KMS-11 (cell line): ENCODE measurements around the gene RNF2.

Experiments
- H2AFZ ChIP-seq: fragments of 200-600 bp; sonication (generic); 2 replicates; pipeline ENCODE4 v1.6.1; 2016; ENCODE audit warnings: antibody characterized with exemption, mixed run types, low read depth
- H3K27ac ChIP-seq: fragments of 200-600 bp; sonication (generic); 2 replicates; pipeline ENCODE4 v1.6.1; 2016; ENCODE audit warnings: mild to moderate bottlenecking, mixed run types
- H3K27me3 ChIP-seq: fragments of 200-600 bp; sonication (generic); 2 replicates; pipeline ENCODE4 v1.6.1; 2017; ENCODE audit warnings: mild to moderate bottlenecking, low read depth, mixed run types, moderate library complexity; ENCODE audit not compliant: insufficient read depth
- H3K36me3 ChIP-seq: fragments of 200-600 bp; sonication (generic); 2 replicates; pipeline ENCODE4 v1.6.1; 2017; ENCODE audit warnings: mild to moderate bottlenecking, mixed run types; ENCODE audit not compliant: insufficient read depth
- H3K4me1 ChIP-seq: fragments of 200-600 bp; sonication (generic); 2 replicates; pipeline ENCODE4 v1.6.1; 2016; ENCODE audit warnings: mild to moderate bottlenecking, low read depth, mixed run types; ENCODE audit not compliant: poor library complexity, severe bottlenecking
- H3K4me2 ChIP-seq: fragments of 200-600 bp; sonication (generic); 2 replicates; pipeline ENCODE4 v1.7.0; 2016; ENCODE audit warnings: mild to moderate bottlenecking, mixed run types
- H3K4me3 ChIP-seq: fragments of 200-600 bp; sonication (generic); IDR thresholded peaks from 2 replicates; pipeline ENCODE4 v1.6.1; 2017; ENCODE audit warnings: low read depth, low read length, mixed read lengths; ENCODE audit not compliant: insufficient read depth
- H3K79me2 ChIP-seq: fragments of 200-600 bp; sonication (generic); 2 replicates; pipeline ENCODE4 v1.6.1; 2016; ENCODE audit warnings: low read depth, mixed run types; ENCODE audit not compliant: insufficient read depth
- H3K9ac ChIP-seq: fragments of 200-600 bp; sonication (generic); 2 replicates; pipeline ENCODE4 v1.6.1; 2016; ENCODE audit warnings: mild to moderate bottlenecking, mixed run types
- H4K20me1 ChIP-seq: fragments of 200-600 bp; sonication (generic); 2 replicates; pipeline ENCODE4 v1.6.1; 2016; ENCODE audit warnings: mild to moderate bottlenecking, mixed run types; ENCODE audit not compliant: insufficient read depth
- CTCF ChIP-seq: fragments of 200-600 bp; sonication (generic); conservative IDR thresholded peaks from 2 replicates; pipeline ENCODE4 v1.6.1; 2017; ENCODE audit warnings: low read depth, mild to moderate bottlenecking, antibody characterized with exemption, low read length, moderate library complexity, mixed read lengths

RNF2 gene

GRCh38 chr1:185027252-185027882, 18.0 kb upstream of the RNF2 start:
- no peak for TF ChIP-seq CTCF
- Histone ChIP-seq H3K27ac (no peak overlapping the region), H3K4me2 (no peak overlapping the region), H3K4me1 (no peaks in the 10 kb centered on the region), H4K20me1 (no peaks in the 10 kb centered on the region), H3K79me2 (no peaks in the 10 kb centered on the region), H3K36me3 (no peaks in the 10 kb centered on the region), H3K27me3 (no peaks in the 10 kb centered on the region), H3K4me3 (no peak overlapping the region), H2AFZ (no peak overlapping the region), H3K9ac (no peak overlapping the region)

- H4K20me1 ChIP-seq: no peaks in the 10 kb centered on the region
- no peaks in the 10 kb centered on the region for H3K27me3 ChIP-seq
- no peaks in the 10 kb centered on the region for H3K36me3 ChIP-seq
- H3K9ac ChIP-seq: no peak overlapping the region
- no peaks in the 10 kb centered on the region for H3K79me2 ChIP-seq
- H3K4me3 ChIP-seq: no peak overlapping the region
- TF ChIP-seq CTCF: no peak
- H3K4me1 ChIP-seq: no peaks in the 10 kb centered on the region
- H3K27ac ChIP-seq: no peak overlapping the region
- H2AFZ ChIP-seq: no peak overlapping the region
- H3K4me2 ChIP-seq: no peak overlapping the region
These were observed 11.7 kb upstream of the RNF2 start for GRCh38 chr1:185033686-185034085.

- H3K4me3 ChIP-seq: no peak overlapping the region
- no peaks in the 10 kb centered on the region for H4K20me1 ChIP-seq
- no peak overlapping the region for H2AFZ ChIP-seq
- no peaks in the 10 kb centered on the region for H3K27me3 ChIP-seq
- no peak overlapping the region for H3K4me2 ChIP-seq
- H3K4me1 ChIP-seq: no peaks in the 10 kb centered on the region
- no peak overlapping the region for H3K27ac ChIP-seq
- H3K36me3 ChIP-seq: no peaks in the 10 kb centered on the region
- TF ChIP-seq CTCF: no peak
- H3K79me2 ChIP-seq: no peaks in the 10 kb centered on the region
- H3K9ac ChIP-seq: no peak overlapping the region
These were observed 10.1 kb upstream of the RNF2 start for GRCh38 chr1:185035258-185035657.

GRCh38 chr1:185038813-185039376, 6.5 kb upstream of the RNF2 start:
- Histone ChIP-seq H3K9ac (no peak overlapping the region), H3K4me3 (no peak overlapping the region), H3K79me2 (no peaks in the 10 kb centered on the region), H4K20me1 (no peaks in the 10 kb centered on the region), H3K27ac (no peak overlapping the region), H2AFZ (no peak overlapping the region), H3K4me1 (no peaks in the 10 kb centered on the region), H3K36me3 (no peaks in the 10 kb centered on the region), H3K4me2 (no peak overlapping the region), H3K27me3 (no peaks in the 10 kb centered on the region)
- no peak for TF ChIP-seq CTCF
